Panc1 (cell line): ENCODE measurements around the gene ZNF354C. TPM values are rescaled to one million over a fixed set of nuclear protein-coding genes. Genes with fewer than 3 reads are reported as not detected.

ENCODE experiments used
- ATAC-seq: fragments of 200-7000 bp; cut with Tn5 transposase; 2 replicates; pipeline ENCODE4 v1.9.1; 2020; ENCODE audit warnings: mild to moderate bottlenecking, moderate library complexity
- Bru-seq: library from RNA; stranded (reverse); fragments of 400-500 nt; gene quantifications from one replicate; lab custom pipeline; 2021; lab: Mats Ljungman, UMichigan
- BruChase-seq, 2 experiments: library from RNA; stranded (reverse); fragments of 400-500 nt; gene quantifications; one replicate each; lab custom pipeline; 2021; lab: Mats Ljungman, UMichigan
- BruUV-seq: library from RNA; stranded (reverse); fragments of 400-500 nt; replicated peaks from 2 replicates; lab custom pipeline; 2021; lab: Mats Ljungman, UMichigan
- CTCF ChIA-PET: fragments of 300-600 bp; sonication (Branson Sonifier 250); formaldehyde crosslinking; loops from one replicate; lab custom pipeline; 2022; ENCODE audit warnings: antibody characterized with exemption; lab: Charles Lee
- POLR2A ChIA-PET: fragments of 300-600 bp; sonication (Branson Sonifier 250); formaldehyde crosslinking; loops from one replicate; lab custom pipeline; 2022; ENCODE audit warnings: antibody characterized with exemption; lab: Charles Lee
- DNase-seq: peaks from one replicate; pipeline ENCODE4 v3.0.0-alpha.2; 2010; ENCODE audit warnings: low read depth, low spot score
- H3K27ac ChIP-seq: 2 replicates; pipeline ENCODE4 v1.5.1; 2011; ENCODE audit warnings: mild to moderate bottlenecking, low read length, inconsistent platforms
- H3K27me3 ChIP-seq: fragments of 200-500 bp; sonication (Bioruptor generic); 2 replicates; pipeline ENCODE4 v1.6.0; 2014; ENCODE audit warnings: low read length, inconsistent platforms; ENCODE audit not compliant: control insufficient read depth, insufficient read depth
- H3K36me3 ChIP-seq: fragments of 200-500 bp; sonication (Bioruptor generic); 2 replicates; pipeline ENCODE4 v1.5.1; 2014; ENCODE audit warnings: inconsistent platforms, mild to moderate bottlenecking, low read length, moderate library complexity; ENCODE audit not compliant: control insufficient read depth, insufficient read depth
- H3K4me1 ChIP-seq: 2 replicates; pipeline ENCODE4 v1.5.1; 2011; ENCODE audit warnings: inconsistent platforms, mild to moderate bottlenecking, low read length, moderate library complexity; ENCODE audit not compliant: control insufficient read depth, insufficient read depth
- H3K4me3 ChIP-seq, 2 experiments: 2 replicates each; pipeline ENCODE4 v1.5.1; 2011 to 2012; ENCODE audit warnings: low read depth in 2 of 2, low read length in 2 of 2, mild to moderate bottlenecking in 2 of 2, inconsistent platforms in 1 of 2, moderate library complexity in 1 of 2
- H3K9me3 ChIP-seq: fragments of 200-500 bp; sonication (Bioruptor generic); 2 replicates; pipeline ENCODE4 v1.5.1; 2014; ENCODE audit warnings: low read depth, mild to moderate bottlenecking, inconsistent platforms, low read length, moderate library complexity; ENCODE audit not compliant: control insufficient read depth, insufficient read depth
- POLR2AphosphoS5 ChIP-seq: IDR thresholded peaks from 2 replicates; pipeline ENCODE4 v1.6.1; 2012; ENCODE audit warnings: mild to moderate bottlenecking, low read depth, low read length, moderate library complexity
- SIN3A ChIP-seq: IDR thresholded peaks from 2 replicates; pipeline ENCODE4 v1.6.1; 2012; ENCODE audit warnings: low read depth, mild to moderate bottlenecking, low read length, moderate library complexity, borderline replicate concordance; ENCODE audit not compliant: insufficient read depth
- TCF7L2 ChIP-seq: IDR thresholded peaks from 2 replicates; pipeline ENCODE4 v1.6.1; 2011; ENCODE audit warnings: mild to moderate bottlenecking, low read depth, low read length, inconsistent platforms
- in situ Hi-C: cut with HindIII; loops from 2 replicates; pipeline ENCODE4 v1.10.0; 2016; ENCODE audit warnings: low sequenced_read_pairs, low pct_unique_long_range_greater_than_20kb
- intact Hi-C: fragments of 100-400 bp; cut with micrococcal nuclease; formaldehyde crosslinking; loops from one replicate; pipeline ENCODE4 v1.10.0; 2022; ENCODE audit not compliant: unreplicated experiment
- long read RNA-seq: library from polyadenylated mRNA; unstranded; transcript quantifications from one replicate; pipeline ENCODE4 v2.0.0, GENCODE V29; 2021; ENCODE audit not compliant: unreplicated experiment
- polyA plus RNA-seq: library from polyadenylated mRNA; unstranded; fragments of >200 nt; gene quantifications from one replicate; pipeline ENCODE4 v1.2.1, GENCODE V29; 2012; ENCODE audit warnings: missing spikeins; ENCODE audit not compliant: insufficient read length
- total RNA-seq: library from RNA; stranded (reverse); gene quantifications from one replicate; pipeline ENCODE4 v1.2.1, GENCODE V29; 2021; ENCODE audit not compliant: unreplicated experiment
- TF ChIP-seq, protein P1 (sequence below), 2 experiments: IDR thresholded peaks; 2 replicates each; pipeline ENCODE4 v1.6.1; 2011 to 2012; ENCODE audit warnings: low read depth in 2 of 2, control low read depth in 1 of 2, low read length in 1 of 2, mild to moderate bottlenecking in 1 of 2, moderate library complexity in 1 of 2; ENCODE audit not compliant: insufficient read depth in 1 of 2
- TF ChIP-seq, protein P2 (sequence below): fragments of 450-650 bp; IDR thresholded peaks from 2 replicates; pipeline ENCODE4 v1.5.1; 2017; ENCODE audit warnings: mild to moderate bottlenecking

Gene ZNF354C
- 4.3 TPM for total RNA-seq
- polyA plus RNA-seq: 1.9 TPM
- percentile 62 among the genes with signal in this experiment for Bru-seq, nascent RNA
- BruChase-seq, experiment 1, labeled RNA remaining after a 2-hour chase: percentile 78 among the genes with signal in this experiment
- BruChase-seq, experiment 2, labeled RNA remaining after a 6-hour chase: percentile 61 among the genes with signal in this experiment
- long read RNA-seq, full-length matches to known transcripts: 10 of 12 reads
- long read RNA-seq, partial matches to known transcripts: 0 of 12 reads
- long read RNA-seq, other reads (novel, unspliced or antisense): 2 of 12 reads

DNA sequence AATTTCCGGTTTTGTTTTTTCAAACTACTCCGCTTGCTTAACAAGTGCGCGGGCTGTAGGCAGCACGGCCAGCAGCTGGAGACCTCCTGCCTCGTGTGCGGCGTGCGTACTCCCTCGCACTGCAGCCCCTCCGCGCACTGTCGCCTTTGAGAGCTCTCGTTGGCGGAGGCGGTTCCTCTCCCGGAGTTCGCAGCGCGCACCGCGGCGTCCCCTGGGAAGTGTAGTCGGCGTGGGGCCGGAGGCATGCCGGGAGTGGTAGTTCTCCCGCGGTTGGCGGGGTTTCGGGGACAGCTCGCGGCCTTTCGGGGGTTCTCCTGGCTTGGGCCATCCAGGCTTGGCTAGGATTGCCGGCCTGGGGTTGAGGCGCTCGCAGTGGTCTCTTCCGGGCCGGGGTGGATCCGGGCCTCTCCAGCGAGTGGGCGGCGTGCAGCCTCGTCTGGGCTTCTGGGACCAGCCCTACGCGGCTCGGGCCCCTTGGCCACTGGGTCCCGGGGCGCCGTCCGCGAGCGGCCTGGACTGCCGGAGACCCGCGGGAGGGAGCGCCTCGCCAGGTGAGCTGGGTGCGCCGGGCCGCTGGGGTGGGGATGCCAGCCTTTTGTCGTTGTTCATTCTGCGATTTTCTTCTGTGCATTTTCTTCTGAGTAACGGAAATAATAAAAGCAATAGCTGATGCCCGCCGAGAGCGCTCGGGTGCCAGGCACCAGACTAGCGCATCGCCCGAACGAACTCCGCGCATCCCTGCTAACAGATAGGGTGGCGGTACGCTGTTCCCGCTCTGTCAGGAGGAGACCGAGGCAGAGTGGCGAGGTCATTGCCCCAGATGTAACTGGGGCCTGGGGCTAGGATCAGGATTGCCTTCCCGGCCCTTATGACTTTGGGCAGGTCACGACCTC, at the start of gene ZNF354C:
TSS of gene ZNF354C (plus strand) at position 258 of the 893 bp plus-strand sequence. CDS start 1,696 bp downstream, outside the sequence.
- BruUV-seq: no TSS peak
- H3K4me1 ChIP-seq: no peaks in the 10 kb centered on the region
- H3K27me3 ChIP-seq: no peaks in the 10 kb centered on the region
- TF ChIP-seq TCF7L2: no peak
- TF ChIP-seq POLR2AphosphoS5: peak; percentile 57; the same call in 1 of the 2 replicates
- TF ChIP-seq, protein P1, sequence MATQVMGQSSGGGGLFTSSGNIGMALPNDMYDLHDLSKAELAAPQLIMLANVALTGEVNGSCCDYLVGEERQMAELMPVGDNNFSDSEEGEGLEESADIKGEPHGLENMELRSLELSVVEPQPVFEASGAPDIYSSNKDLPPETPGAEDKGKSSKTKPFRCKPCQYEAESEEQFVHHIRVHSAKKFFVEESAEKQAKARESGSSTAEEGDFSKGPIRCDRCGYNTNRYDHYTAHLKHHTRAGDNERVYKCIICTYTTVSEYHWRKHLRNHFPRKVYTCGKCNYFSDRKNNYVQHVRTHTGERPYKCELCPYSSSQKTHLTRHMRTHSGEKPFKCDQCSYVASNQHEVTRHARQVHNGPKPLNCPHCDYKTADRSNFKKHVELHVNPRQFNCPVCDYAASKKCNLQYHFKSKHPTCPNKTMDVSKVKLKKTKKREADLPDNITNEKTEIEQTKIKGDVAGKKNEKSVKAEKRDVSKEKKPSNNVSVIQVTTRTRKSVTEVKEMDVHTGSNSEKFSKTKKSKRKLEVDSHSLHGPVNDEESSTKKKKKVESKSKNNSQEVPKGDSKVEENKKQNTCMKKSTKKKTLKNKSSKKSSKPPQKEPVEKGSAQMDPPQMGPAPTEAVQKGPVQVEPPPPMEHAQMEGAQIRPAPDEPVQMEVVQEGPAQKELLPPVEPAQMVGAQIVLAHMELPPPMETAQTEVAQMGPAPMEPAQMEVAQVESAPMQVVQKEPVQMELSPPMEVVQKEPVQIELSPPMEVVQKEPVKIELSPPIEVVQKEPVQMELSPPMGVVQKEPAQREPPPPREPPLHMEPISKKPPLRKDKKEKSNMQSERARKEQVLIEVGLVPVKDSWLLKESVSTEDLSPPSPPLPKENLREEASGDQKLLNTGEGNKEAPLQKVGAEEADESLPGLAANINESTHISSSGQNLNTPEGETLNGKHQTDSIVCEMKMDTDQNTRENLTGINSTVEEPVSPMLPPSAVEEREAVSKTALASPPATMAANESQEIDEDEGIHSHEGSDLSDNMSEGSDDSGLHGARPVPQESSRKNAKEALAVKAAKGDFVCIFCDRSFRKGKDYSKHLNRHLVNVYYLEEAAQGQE (IDR thresholded peaks at IDR 0.05; ENCODE audit: insufficient read depth in 1 of 2, low read depth in 2 of 2, low read length in 1 of 2): no peak
- TF ChIP-seq, protein P2, sequence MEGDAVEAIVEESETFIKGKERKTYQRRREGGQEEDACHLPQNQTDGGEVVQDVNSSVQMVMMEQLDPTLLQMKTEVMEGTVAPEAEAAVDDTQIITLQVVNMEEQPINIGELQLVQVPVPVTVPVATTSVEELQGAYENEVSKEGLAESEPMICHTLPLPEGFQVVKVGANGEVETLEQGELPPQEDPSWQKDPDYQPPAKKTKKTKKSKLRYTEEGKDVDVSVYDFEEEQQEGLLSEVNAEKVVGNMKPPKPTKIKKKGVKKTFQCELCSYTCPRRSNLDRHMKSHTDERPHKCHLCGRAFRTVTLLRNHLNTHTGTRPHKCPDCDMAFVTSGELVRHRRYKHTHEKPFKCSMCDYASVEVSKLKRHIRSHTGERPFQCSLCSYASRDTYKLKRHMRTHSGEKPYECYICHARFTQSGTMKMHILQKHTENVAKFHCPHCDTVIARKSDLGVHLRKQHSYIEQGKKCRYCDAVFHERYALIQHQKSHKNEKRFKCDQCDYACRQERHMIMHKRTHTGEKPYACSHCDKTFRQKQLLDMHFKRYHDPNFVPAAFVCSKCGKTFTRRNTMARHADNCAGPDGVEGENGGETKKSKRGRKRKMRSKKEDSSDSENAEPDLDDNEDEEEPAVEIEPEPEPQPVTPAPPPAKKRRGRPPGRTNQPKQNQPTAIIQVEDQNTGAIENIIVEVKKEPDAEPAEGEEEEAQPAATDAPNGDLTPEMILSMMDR: no peak
- 0 out of 2 replicates have a peak, but pooled peaks have one; percentile 16 for TF ChIP-seq SIN3A
- ATAC-seq (peak; percentile 96), DNase-seq (no peak)
- peak within 1 kb of the TSS; percentile 51 to 58 for H3K4me3 ChIP-seq
- H3K9me3 ChIP-seq: peaks cover 22% of the 10 kb centered on the region; the same call in 1 of the 2 replicates
- ChIA-PET CTCF (no interaction called here), POLR2A (no interaction called here)
- peak within 1 kb of the TSS; percentile 18 for H3K27ac ChIP-seq
- no peaks in the 10 kb centered on the region for H3K36me3 ChIP-seq
- in situ Hi-C loops: no loop called here
- intact Hi-C loops: no loop called here

DNA sequence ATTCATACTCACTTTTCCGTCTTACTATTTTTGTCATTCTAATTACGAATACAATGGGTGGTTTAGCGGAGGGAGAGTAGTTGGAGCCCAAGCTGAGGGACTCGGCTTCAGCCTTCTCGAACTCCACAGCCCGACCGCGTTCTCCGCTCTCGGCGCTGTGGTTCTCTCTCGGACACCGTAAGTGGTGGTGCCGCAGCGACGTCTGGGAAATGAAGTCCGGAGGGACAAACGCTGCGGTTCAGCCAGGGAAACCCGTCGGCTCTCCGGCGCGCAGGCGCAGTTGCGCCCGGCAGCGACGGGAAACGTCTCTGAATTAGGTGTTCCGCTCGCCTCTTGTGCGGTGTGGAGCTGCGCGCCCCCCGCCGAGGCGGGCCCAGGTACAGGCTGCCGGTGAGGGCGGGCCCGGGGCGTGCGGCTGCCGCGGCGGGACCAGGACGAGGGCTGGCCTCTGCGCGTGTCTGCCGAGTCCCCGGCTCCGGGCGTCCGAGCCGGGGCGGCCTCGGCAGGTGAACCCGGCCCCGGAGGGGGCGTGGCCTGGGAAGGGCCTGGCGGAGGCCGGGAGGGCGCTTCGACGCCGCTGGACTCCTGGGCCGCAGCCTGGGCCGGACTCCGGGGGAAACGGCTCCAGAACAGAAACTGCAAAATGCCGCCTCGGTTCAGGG, 36.5 kb upstream of the ZNF354C start, which contains the start of gene ZNF879:
TSS of gene ZNF879 (plus strand) at position 277 of the 662 bp plus-strand sequence. CDS start 1,201 bp downstream, outside the sequence.
- H3K27me3 ChIP-seq: no peaks in the 10 kb centered on the region
- H3K36me3 ChIP-seq: no peaks in the 10 kb centered on the region
- ChIA-PET POLR2A (no interaction called here), CTCF (no interaction called here)
- BruUV-seq: no TSS peak
- in situ Hi-C loops (no loop called here), intact Hi-C loops (no loop called here)
- DNase-seq (peak; percentile 87), ATAC-seq (peak; percentile 99)
- H3K27ac ChIP-seq: peak within 1 kb of the TSS; percentile 81
- H3K9me3 ChIP-seq: peaks cover 28% of the 10 kb centered on the region
- no peak for TF ChIP-seq SIN3A
- TF ChIP-seq TCF7L2: 0 out of 2 replicates have a peak, but pooled peaks have one; percentile 26
- TF ChIP-seq, protein P1 (IDR thresholded peaks at IDR 0.05; ENCODE audit: insufficient read depth in 1 of 2, low read depth in 2 of 2, low read length in 1 of 2): no peak
- TF ChIP-seq, protein P2: no peak
- peak; percentile 55; the same call in 1 of the 2 replicates for TF ChIP-seq POLR2AphosphoS5
- H3K4me3 ChIP-seq: peak within 1 kb of the TSS; percentile 55 to 58
- peaks cover 6% of the 10 kb centered on the region; the same call in 1 of the 2 replicates for H3K4me1 ChIP-seq
